GM18868 (cell line): ENCODE measurements around the gene ZNF652.
"Not testable (repeated sequence)": the region's sequence is repeated elsewhere in the genome, so short reads cannot be mapped to it uniquely, and the experiment has no call there.

Experiments
- ATAC-seq: cut with Tn5 transposase; IDR thresholded peaks from one replicate; pipeline ENCODE4 v1.9.1; 2021; ENCODE audit warnings: mild to moderate bottlenecking, moderate library complexity; ENCODE audit not compliant: unreplicated experiment

The ZNF652 gene

GRCh38 chr17:49318435-49318965 is 43.5 kb downstream of the ZNF652 start:
- no peak for ATAC-seq

- no peak for ATAC-seq
These were observed 45.0 kb downstream of the ZNF652 start for GRCh38 chr17:49316889-49317675.

GRCh38 chr17:49316258-49316570 is 45.8 kb downstream of the ZNF652 start:
- ATAC-seq = no peak

GRCh38 chr17:49315551-49316257 is 46.3 kb downstream of the ZNF652 start:
- peak; percentile 65 for ATAC-seq

- ATAC-seq = no peak
These were observed 49.3 kb downstream of the ZNF652 start for GRCh38 chr17:49312722-49313121.

GRCh38 chr17:49299996-49300395 is 62.1 kb downstream of the ZNF652 start:
- no peak for ATAC-seq

- ATAC-seq = no peak
These were observed 63.6 kb downstream of the ZNF652 start for GRCh38 chr17:49298371-49298976.

GRCh38 chr17:49297141-49297540 is 64.9 kb downstream of the ZNF652 start:
- ATAC-seq = no peak

- ATAC-seq = no peak
These were observed 67.9 kb downstream of the ZNF652 start for GRCh38 chr17:49294122-49294521.

GRCh38 chr17:49292901-49293300 is 69.1 kb downstream of the ZNF652 start:
- ATAC-seq = no peak

GRCh38 chr17:49291929-49292328 is 70.1 kb downstream of the ZNF652 start:
- ATAC-seq = no peak

GRCh38 chr17:49290690-49291359 is 71.2 kb downstream of the ZNF652 start:
- no peak for ATAC-seq

- no peak for ATAC-seq
These were observed 73.7 kb downstream of the ZNF652 start for GRCh38 chr17:49288388-49288787.

- ATAC-seq = no peak
These were observed 74.6 kb downstream of the ZNF652 start for GRCh38 chr17:49287481-49287880.

- not testable (repeated sequence) for ATAC-seq
These were observed 75.6 kb downstream of the ZNF652 start for GRCh38 chr17:49286261-49286973.

- no peak for ATAC-seq
These were observed 76.3 kb downstream of the ZNF652 start for GRCh38 chr17:49285716-49286115.

- ATAC-seq = no peak
These were observed 81.1 kb downstream of the ZNF652 start for GRCh38 chr17:49280918-49281317.

GRCh38 chr17:49280061-49280460 is 82.0 kb downstream of the ZNF652 start:
- ATAC-seq = no peak

GRCh38 chr17:49279263-49280015 is 82.6 kb downstream of the ZNF652 start:
- not testable (repeated sequence) for ATAC-seq

GRCh38 chr17:49278076-49278475 is 84.0 kb downstream of the ZNF652 start:
- ATAC-seq = no peak
